BE2C (cell line): ENCODE measurements around the gene ADPGK.

ENCODE experiments used
- DNase-seq: peaks from one replicate; pipeline ENCODE4 v3.0.0-alpha.2; 2020
- H3K27me3 ChIP-seq: fragments of 250-450 bp; sonication (Bioruptor Pico); 2 replicates; pipeline ENCODE4 v1.5.1; 2020; ENCODE audit warnings: mild to moderate bottlenecking
- H3K36me3 ChIP-seq: fragments of 250-450 bp; sonication (Bioruptor Pico); 2 replicates; pipeline ENCODE4 v1.5.1; 2020; ENCODE audit warnings: mild to moderate bottlenecking
- H3K4me1 ChIP-seq: fragments of 250-450 bp; sonication (Bioruptor Pico); 2 replicates; pipeline ENCODE4 v1.5.1; 2020
- H3K4me3 ChIP-seq: 2 replicates; pipeline ENCODE4 v1.5.1; 2011; ENCODE audit warnings: low read depth, low read length
- H3K9me3 ChIP-seq: fragments of 250-450 bp; sonication (Bioruptor Pico); 2 replicates; pipeline ENCODE4 v1.5.1; 2020
- CTCF ChIP-seq: IDR thresholded peaks from 2 replicates; pipeline ENCODE4 v1.5.1; 2012; ENCODE audit warnings: mild to moderate bottlenecking, low read depth, low read length

The ADPGK gene

DNA sequence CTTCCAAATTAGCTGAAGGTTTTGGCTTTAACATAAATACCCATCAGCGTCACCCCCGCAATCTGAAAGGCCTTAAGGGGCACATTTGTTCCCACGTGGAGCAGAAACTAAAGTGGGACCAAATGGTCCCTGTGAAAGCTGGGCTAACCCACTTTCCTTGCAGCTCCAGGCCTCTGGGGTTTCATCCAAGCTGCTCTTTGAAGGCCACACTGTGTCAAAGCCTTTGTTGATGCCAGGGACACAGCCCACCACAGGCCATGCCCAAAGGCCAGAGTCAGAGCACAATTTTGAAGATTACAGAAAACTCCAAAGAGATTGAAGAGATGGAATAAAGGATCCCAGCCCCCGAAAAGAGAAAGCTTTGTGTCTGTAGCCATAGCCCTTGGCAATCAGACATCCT is 2.7 kb upstream of the ADPGK start:
- DNase-seq = no peak
- no peak for TF ChIP-seq CTCF
- Histone ChIP-seq H3K27me3 (peaks cover 6% of the 10 kb centered on the region; the same call in 1 of the 2 replicates), H3K4me1 (no peaks in the 10 kb centered on the region), H3K36me3 (no peaks in the 10 kb centered on the region), H3K4me3 (no peak overlapping the region), H3K9me3 (no peaks in the 10 kb centered on the region)

GRCh38 chr15:72785841-72786240 is 2.3 kb upstream of the ADPGK start:
- no peak overlapping the region for H3K4me3 ChIP-seq
- peaks cover 6% of the 10 kb centered on the region; the same call in 1 of the 2 replicates for H3K27me3 ChIP-seq
- no peak for DNase-seq
- no peak for TF ChIP-seq CTCF
- H3K36me3 ChIP-seq = no peaks in the 10 kb centered on the region
- H3K9me3 ChIP-seq = no peaks in the 10 kb centered on the region
- H3K4me1 ChIP-seq = no peaks in the 10 kb centered on the region

DNA sequence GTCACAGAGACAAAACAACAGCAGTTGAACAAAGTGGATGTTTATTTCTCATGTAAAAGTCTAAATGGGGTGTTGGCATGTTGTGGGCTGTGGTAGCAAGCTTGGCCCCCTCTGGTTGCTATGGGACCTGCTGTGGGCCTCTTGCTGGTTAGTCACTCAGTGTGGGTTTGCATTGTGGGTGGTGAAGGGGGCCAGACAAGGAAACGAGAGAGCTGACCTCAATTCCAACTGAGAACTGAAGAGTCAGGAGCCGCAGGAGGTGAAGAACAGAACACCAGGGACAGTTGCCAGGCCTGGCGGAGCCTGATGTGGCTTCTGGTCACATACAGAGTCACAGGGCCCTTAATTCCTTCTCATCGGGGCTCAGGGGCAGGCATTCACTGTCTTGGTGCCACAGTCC is 1.9 kb upstream of the ADPGK start:
- Histone ChIP-seq H3K9me3 (no peaks in the 10 kb centered on the region), H3K27me3 (peaks cover 6% of the 10 kb centered on the region; the same call in 1 of the 2 replicates), H3K36me3 (no peaks in the 10 kb centered on the region), H3K4me3 (no peak overlapping the region), H3K4me1 (no peaks in the 10 kb centered on the region)
- DNase-seq = no peak
- TF ChIP-seq CTCF = no peak

DNA sequence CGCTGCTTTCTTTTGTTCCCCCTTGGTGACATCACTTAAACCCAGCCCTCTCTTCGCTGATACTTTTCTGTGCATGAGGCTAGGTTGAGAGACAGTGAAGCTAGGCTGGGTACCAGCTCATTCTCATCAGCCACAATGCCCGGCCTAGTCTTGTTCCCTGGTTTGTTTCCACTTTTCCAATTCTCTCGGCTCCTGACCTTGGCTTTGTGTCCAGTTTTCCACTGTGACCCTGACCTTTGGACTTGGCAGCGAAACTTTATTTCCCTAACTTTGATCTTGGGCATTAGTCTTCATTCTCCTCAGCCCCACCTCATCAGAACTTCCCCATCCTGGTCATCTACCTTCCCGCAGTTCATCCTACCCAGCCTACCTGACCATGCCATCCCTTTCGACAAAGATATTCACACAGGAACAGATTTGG is 908 bp upstream of the ADPGK start:
- Histone ChIP-seq H3K9me3 (no peaks in the 10 kb centered on the region), H3K4me1 (no peaks in the 10 kb centered on the region), H3K36me3 (no peaks in the 10 kb centered on the region), H3K4me3 (peak overlapping the region; percentile 91), H3K27me3 (0 out of 2 replicates have a peak, but pooled peaks cover 1% of the 10 kb centered on the region)
- no peak for DNase-seq
- no peak for TF ChIP-seq CTCF

GRCh38 chr15:72783004-72783639 is 436 bp downstream of the ADPGK start:
- Histone ChIP-seq H3K4me3 (peak overlapping the region; percentile 91), H3K4me1 (no peaks in the 10 kb centered on the region), H3K27me3 (no peaks in the 10 kb centered on the region), H3K9me3 (no peaks in the 10 kb centered on the region), H3K36me3 (no peaks in the 10 kb centered on the region)
- no peak for TF ChIP-seq CTCF
- no peak for DNase-seq

- Histone ChIP-seq H3K9me3 (no peaks in the 10 kb centered on the region), H3K27me3 (no peaks in the 10 kb centered on the region), H3K4me1 (no peaks in the 10 kb centered on the region), H3K36me3 (peaks cover 3% of the 10 kb centered on the region; the same call in 1 of the 2 replicates), H3K4me3 (peak overlapping the region; percentile 91)
- no peak for DNase-seq
- TF ChIP-seq CTCF = no peak
These were observed 1.1 kb downstream of the ADPGK start for GRCh38 chr15:72782274-72783003.
